Measurements from ENCODE around the gene FOXP1. TPM values are rescaled to one million over a fixed set of nuclear protein-coding genes. Genes with fewer than 3 reads are reported as not detected.

The FOXP1 gene
- total RNA-seq, 1 experiment from 2014 or later, result 2.9 TPM

DNA sequence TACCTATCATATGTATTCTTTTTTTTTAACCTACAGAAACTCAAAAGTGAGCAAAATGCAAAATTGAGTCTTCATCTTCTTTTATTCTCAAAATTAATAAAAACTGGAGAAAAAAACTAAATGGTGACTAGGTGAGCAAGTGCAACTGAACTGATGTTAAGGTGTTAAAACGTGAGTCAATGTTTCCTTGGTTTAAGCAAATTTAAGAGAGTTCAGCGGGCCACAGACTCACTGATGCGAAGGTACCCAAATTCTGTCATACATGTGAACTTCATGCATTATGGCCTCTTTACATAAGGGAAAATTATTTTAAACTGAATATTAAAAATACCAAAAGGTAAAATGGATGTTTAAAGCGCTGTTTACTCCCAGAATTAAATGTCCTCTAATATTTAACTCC is 206.6 kb downstream of the FOXP1 start:
- Histone ChIP-seq H3K27me3 (ENCODE audit: control insufficient read depth, insufficient read depth, low read length) (no peaks in the 10 kb centered on the region), H3K27ac (ENCODE audit: low read length) (no peak overlapping the region), H3K4me3 (ENCODE audit: low read depth in 2 of 2, low read length in 2 of 2) (no peak overlapping the region), H3K4me1 (ENCODE audit: control insufficient read depth, insufficient read depth, low read length) (no peaks in the 10 kb centered on the region), H3K36me3 (ENCODE audit: control insufficient read depth, insufficient read depth, low read length) (no peaks in the 10 kb centered on the region), H3K9me3 (ENCODE audit: control insufficient read depth, insufficient read depth, low read depth, low read length) (no peaks in the 10 kb centered on the region)
- TF ChIP-seq POLR2AphosphoS5 (IDR thresholded peaks at IDR 0.05; ENCODE audit: low read depth, low read length), result no peak
- no peak for TF ChIP-seq TCF7L2 (IDR thresholded peaks at IDR 0.05; ENCODE audit: low read depth, low read length)
- TF ChIP-seq, protein P1, sequence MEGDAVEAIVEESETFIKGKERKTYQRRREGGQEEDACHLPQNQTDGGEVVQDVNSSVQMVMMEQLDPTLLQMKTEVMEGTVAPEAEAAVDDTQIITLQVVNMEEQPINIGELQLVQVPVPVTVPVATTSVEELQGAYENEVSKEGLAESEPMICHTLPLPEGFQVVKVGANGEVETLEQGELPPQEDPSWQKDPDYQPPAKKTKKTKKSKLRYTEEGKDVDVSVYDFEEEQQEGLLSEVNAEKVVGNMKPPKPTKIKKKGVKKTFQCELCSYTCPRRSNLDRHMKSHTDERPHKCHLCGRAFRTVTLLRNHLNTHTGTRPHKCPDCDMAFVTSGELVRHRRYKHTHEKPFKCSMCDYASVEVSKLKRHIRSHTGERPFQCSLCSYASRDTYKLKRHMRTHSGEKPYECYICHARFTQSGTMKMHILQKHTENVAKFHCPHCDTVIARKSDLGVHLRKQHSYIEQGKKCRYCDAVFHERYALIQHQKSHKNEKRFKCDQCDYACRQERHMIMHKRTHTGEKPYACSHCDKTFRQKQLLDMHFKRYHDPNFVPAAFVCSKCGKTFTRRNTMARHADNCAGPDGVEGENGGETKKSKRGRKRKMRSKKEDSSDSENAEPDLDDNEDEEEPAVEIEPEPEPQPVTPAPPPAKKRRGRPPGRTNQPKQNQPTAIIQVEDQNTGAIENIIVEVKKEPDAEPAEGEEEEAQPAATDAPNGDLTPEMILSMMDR (IDR thresholded peaks at IDR 0.05), result no peak
- TF ChIP-seq, protein P2, sequence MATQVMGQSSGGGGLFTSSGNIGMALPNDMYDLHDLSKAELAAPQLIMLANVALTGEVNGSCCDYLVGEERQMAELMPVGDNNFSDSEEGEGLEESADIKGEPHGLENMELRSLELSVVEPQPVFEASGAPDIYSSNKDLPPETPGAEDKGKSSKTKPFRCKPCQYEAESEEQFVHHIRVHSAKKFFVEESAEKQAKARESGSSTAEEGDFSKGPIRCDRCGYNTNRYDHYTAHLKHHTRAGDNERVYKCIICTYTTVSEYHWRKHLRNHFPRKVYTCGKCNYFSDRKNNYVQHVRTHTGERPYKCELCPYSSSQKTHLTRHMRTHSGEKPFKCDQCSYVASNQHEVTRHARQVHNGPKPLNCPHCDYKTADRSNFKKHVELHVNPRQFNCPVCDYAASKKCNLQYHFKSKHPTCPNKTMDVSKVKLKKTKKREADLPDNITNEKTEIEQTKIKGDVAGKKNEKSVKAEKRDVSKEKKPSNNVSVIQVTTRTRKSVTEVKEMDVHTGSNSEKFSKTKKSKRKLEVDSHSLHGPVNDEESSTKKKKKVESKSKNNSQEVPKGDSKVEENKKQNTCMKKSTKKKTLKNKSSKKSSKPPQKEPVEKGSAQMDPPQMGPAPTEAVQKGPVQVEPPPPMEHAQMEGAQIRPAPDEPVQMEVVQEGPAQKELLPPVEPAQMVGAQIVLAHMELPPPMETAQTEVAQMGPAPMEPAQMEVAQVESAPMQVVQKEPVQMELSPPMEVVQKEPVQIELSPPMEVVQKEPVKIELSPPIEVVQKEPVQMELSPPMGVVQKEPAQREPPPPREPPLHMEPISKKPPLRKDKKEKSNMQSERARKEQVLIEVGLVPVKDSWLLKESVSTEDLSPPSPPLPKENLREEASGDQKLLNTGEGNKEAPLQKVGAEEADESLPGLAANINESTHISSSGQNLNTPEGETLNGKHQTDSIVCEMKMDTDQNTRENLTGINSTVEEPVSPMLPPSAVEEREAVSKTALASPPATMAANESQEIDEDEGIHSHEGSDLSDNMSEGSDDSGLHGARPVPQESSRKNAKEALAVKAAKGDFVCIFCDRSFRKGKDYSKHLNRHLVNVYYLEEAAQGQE (IDR thresholded peaks at IDR 0.05; ENCODE audit: insufficient read depth in 1 of 2, low read depth in 2 of 2, low read length in 1 of 2), result no peak
- TF ChIP-seq SIN3A (IDR thresholded peaks at IDR 0.05; ENCODE audit: borderline replicate concordance, insufficient read depth, low read depth, low read length), result no peak
- DNase-seq (ENCODE audit: low read depth, low spot score), result no peak
- no TSS peak for BruUV-seq (replicated peaks)
- no peak for ATAC-seq
- intact Hi-C loops (cut with micrococcal nuclease; ENCODE audit: unreplicated experiment) (no loop called here), in situ Hi-C loops (cut with HindIII; ENCODE audit: low pct_unique_long_range_greater_than_20kb, low sequenced_read_pairs) (no loop called here)
- POLR2A ChIA-PET, result no interaction called here
- CTCF ChIA-PET, result no interaction called here

- no peak overlapping the region for H3K27ac ChIP-seq (ENCODE audit: low read length)
- no TSS peak for BruUV-seq (replicated peaks)
- H3K36me3 ChIP-seq (ENCODE audit: control insufficient read depth, insufficient read depth, low read length), result no peaks in the 10 kb centered on the region
- in situ Hi-C loops (cut with HindIII; ENCODE audit: low pct_unique_long_range_greater_than_20kb, low sequenced_read_pairs), result no loop called here
- ChIA-PET CTCF (no interaction called here), POLR2A (no interaction called here)
- no peaks in the 10 kb centered on the region for H3K4me1 ChIP-seq (ENCODE audit: control insufficient read depth, insufficient read depth, low read length)
- H3K27me3 ChIP-seq (ENCODE audit: control insufficient read depth, insufficient read depth, low read length), result no peaks in the 10 kb centered on the region
- TF ChIP-seq POLR2AphosphoS5 (IDR thresholded peaks at IDR 0.05; ENCODE audit: low read depth, low read length), result no peak
- H3K9me3 ChIP-seq (ENCODE audit: control insufficient read depth, insufficient read depth, low read depth, low read length), result no peaks in the 10 kb centered on the region
- ATAC-seq, result no peak
- no peak overlapping the region for H3K4me3 ChIP-seq (ENCODE audit: low read depth in 2 of 2, low read length in 2 of 2)
- no peak for DNase-seq (ENCODE audit: low read depth, low spot score)
- intact Hi-C loops (cut with micrococcal nuclease; ENCODE audit: unreplicated experiment), result no loop called here
Measured at GRCh38 chr3:71376503-71376902, 207.0 kb downstream of the FOXP1 start.

DNA sequence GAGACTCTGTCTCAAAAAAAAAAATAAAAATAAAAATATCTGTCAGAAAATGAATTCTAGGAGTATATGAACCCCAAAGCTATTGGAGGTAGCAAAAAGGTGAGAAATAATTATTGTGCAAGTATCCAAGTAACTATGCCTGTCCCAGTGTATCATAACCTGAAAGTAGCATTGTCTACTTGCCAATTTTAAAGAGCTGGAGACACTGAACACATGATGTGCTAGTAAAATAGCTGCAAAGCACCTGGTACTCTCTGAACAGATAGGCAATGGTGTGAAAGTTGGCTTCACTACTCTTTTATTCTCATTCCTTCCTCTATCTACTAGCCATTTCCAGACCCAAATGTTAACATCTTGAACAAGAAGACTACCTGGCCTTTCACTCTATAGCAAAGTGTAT is 208.9 kb downstream of the FOXP1 start:
- intact Hi-C loops (cut with micrococcal nuclease; ENCODE audit: unreplicated experiment), result no loop called here
- POLR2A ChIA-PET, result no interaction called here

More for the DNA sequence above, 208.9 kb downstream of the FOXP1 start:
- no peaks in the 10 kb centered on the region for H3K9me3 ChIP-seq (ENCODE audit: control insufficient read depth, insufficient read depth, low read depth, low read length)
- no TSS peak for BruUV-seq (replicated peaks)
- CTCF ChIA-PET, result no interaction called here
- TF ChIP-seq, protein P1 (IDR thresholded peaks at IDR 0.05), result no peak
- TF ChIP-seq SIN3A (IDR thresholded peaks at IDR 0.05; ENCODE audit: borderline replicate concordance, insufficient read depth, low read depth, low read length) (no peak), POLR2AphosphoS5 (IDR thresholded peaks at IDR 0.05; ENCODE audit: low read depth, low read length) (no peak), TCF7L2 (IDR thresholded peaks at IDR 0.05; ENCODE audit: low read depth, low read length) (no peak)
- TF ChIP-seq, protein P2 (IDR thresholded peaks at IDR 0.05; ENCODE audit: insufficient read depth in 1 of 2, low read depth in 2 of 2, low read length in 1 of 2), result no peak
- no peaks in the 10 kb centered on the region for H3K36me3 ChIP-seq (ENCODE audit: control insufficient read depth, insufficient read depth, low read length)
- ATAC-seq (no peak), DNase-seq (ENCODE audit: low read depth, low spot score) (no peak)
- H3K27ac ChIP-seq (ENCODE audit: low read length), result no peak overlapping the region
- in situ Hi-C loops (cut with HindIII; ENCODE audit: low pct_unique_long_range_greater_than_20kb, low sequenced_read_pairs), result no loop called here
- H3K4me3 ChIP-seq (ENCODE audit: low read depth in 2 of 2, low read length in 2 of 2), result no peak overlapping the region
- H3K4me1 ChIP-seq (ENCODE audit: control insufficient read depth, insufficient read depth, low read length), result no peaks in the 10 kb centered on the region
- no peaks in the 10 kb centered on the region for H3K27me3 ChIP-seq (ENCODE audit: control insufficient read depth, insufficient read depth, low read length)

All from Panc1 (cell line).